Placental pericyte (primary cell): ENCODE data around the gene DIRAS2. TPM values are rescaled to one million over a fixed set of nuclear protein-coding genes. Genes with fewer than 3 reads are reported as not detected.

Experiments used
- total RNA-seq: library from RNA; depleted of rRNA; stranded (reverse); fragments of >200 nt; gene quantifications from 2 replicates; pipeline ENCODE4 v1.2.3, GENCODE V29; 2012

DIRAS2 gene, protein sequence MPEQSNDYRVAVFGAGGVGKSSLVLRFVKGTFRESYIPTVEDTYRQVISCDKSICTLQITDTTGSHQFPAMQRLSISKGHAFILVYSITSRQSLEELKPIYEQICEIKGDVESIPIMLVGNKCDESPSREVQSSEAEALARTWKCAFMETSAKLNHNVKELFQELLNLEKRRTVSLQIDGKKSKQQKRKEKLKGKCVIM
- total RNA-seq = 0.14 and 0.22 TPM in 2 replicates

DNA sequence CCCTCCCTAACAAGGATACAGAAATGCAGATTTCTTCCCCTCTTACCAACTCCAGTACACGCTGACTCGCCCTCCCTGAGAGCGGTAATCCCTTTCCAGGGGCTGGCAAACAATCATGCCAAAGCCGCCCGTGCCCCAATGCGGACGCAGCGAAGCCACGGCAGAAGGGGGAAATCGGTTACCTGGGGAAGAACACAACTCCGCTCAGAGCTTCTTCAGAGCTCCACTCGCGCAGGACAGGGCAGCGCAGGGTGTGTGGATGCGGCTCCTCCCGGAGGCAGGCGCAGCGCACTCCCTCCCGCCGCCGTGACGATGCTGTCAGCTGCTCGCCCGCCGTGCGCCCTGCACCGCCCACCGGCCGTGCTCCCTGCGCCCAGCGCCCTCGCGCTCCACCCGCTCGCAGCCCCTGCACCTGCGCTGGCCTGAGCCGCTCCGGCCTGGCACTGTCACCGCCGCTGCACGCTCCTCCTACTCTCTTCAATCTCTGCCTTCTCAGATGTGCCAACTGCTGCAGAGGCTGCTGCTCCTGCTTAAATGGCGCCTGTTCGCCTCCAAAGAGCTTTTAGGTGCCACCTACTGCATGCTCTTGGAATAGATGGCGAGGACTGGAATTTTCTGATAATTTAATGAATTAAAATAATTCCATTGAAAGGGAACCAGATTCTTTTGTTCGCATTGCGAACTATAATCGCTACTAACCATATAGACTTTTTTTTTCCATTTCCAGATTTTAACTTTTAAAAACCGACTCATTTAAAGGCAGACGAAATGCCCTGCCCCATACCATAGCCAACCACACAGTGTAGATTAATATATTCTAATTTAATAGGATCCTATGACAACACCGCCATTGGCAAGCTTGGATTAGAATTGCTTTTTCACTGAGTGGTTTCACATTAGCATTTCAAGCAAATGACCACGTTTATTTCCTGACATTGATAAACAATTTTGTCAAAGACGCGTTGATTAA lies at the start of gene DIRAS2:
DIRAS2 (minus strand) TSS at position 255 of the 970 bp plus-strand sequence. CDS start 28,997 bp downstream, outside the sequence.

Other genes starting within 250 kb of the DIRAS2 start
- gene SYK, start 159.0 kb upstream of the DIRAS2 start, total RNA-seq = under 0.01 TPM in 1 of 2 replicates, not detected in the other